Liver (tissue), 9 donors: Measurements from ENCODE around the gene TUBB2A. TPM values are rescaled to one million over a fixed set of nuclear protein-coding genes. Genes with fewer than 3 reads are reported as not detected.

Source experiments
- DNase-seq: peaks from one replicate; pipeline ENCODE4 v3.0.0-alpha.2; 2017; ENCODE audit warnings: low spot score
- H3K27ac ChIP-seq, 2 donors: one replicate each; pipeline ENCODE4 v1.7.0; 2013; ENCODE audit warnings: inconsistent platforms in 2 of 2, low read length in 2 of 2, control low read depth in 1 of 2, low read depth in 1 of 2, mild to moderate bottlenecking in 1 of 2
- H3K27me3 ChIP-seq, 4 donors: one replicate each; pipeline versions ENCODE4 v1.6.1 to v1.7.0; 2013; ENCODE audit warnings: low read length in 3 of 4, inconsistent platforms in 1 of 4, mild to moderate bottlenecking in 1 of 4, moderate library complexity in 1 of 4; ENCODE audit not compliant: control insufficient read depth in 4 of 4, insufficient read depth in 4 of 4
- H3K36me3 ChIP-seq, 4 donors: one replicate each; pipeline versions ENCODE4 v1.6.1 to v1.7.0; 2013; ENCODE audit warnings: low read length in 3 of 4, mild to moderate bottlenecking in 3 of 4, low read depth in 1 of 4, moderate library complexity in 1 of 4; ENCODE audit not compliant: control insufficient read depth in 4 of 4, insufficient read depth in 3 of 4
- H3K4me1 ChIP-seq, 4 donors: one replicate each; pipeline versions ENCODE4 v1.6.1 to v1.7.0; 2013; ENCODE audit warnings: low read length in 3 of 4, mild to moderate bottlenecking in 3 of 4, moderate library complexity in 1 of 4; ENCODE audit not compliant: control insufficient read depth in 4 of 4, insufficient read depth in 4 of 4
- H3K4me3 ChIP-seq, 3 donors: one replicate each; pipeline versions ENCODE4 v1.6.1 to v1.7.0; 2013; ENCODE audit warnings: low read length in 3 of 3, control low read depth in 1 of 3, low read depth in 1 of 3, mild to moderate bottlenecking in 1 of 3
- H3K9ac ChIP-seq, 2 donors: one replicate each; pipeline ENCODE4 v1.7.0; 2013; ENCODE audit warnings: low read length in 2 of 2, mild to moderate bottlenecking in 2 of 2, moderate library complexity in 2 of 2, control low read depth in 1 of 2, low read depth in 1 of 2
- H3K9me3 ChIP-seq, 4 donors: one replicate each; pipeline versions ENCODE4 v1.6.1 to v1.7.0; 2013; ENCODE audit warnings: low read length in 3 of 4; ENCODE audit not compliant: control insufficient read depth in 4 of 4
- ATF3 ChIP-seq: IDR thresholded peaks from 2 replicates; pipeline ENCODE4 v1.6.1; 2016; ENCODE audit warnings: antibody characterized with exemption
- CTCF ChIP-seq: fragments of 150-350 bp; IDR thresholded peaks from 2 replicates; pipeline ENCODE4 v1.5.1; 2017; ENCODE audit warnings: improper control_type of control experiment, low read depth, low read length; ENCODE audit not compliant: missing input control
- EGR1 ChIP-seq, 2 donors: IDR thresholded peaks; 2 replicates each; pipeline ENCODE4 v1.6.1; 2016 to 2018; ENCODE audit warnings: antibody characterized with exemption in 2 of 2, low read depth in 2 of 2
- FOXA1 ChIP-seq: IDR thresholded peaks from 2 replicates; pipeline ENCODE4 v1.6.1; 2016; ENCODE audit warnings: antibody characterized with exemption
- FOXA2 ChIP-seq: IDR thresholded peaks from 2 replicates; pipeline ENCODE4 v1.6.1; 2016; ENCODE audit warnings: antibody characterized with exemption
- GABPA ChIP-seq, 2 donors: IDR thresholded peaks in 1 of 2; conservative IDR thresholded peaks in 1 of 2; 2 replicates each; pipeline ENCODE4 v1.6.1; 2016; ENCODE audit warnings: antibody characterized with exemption in 2 of 2, mild to moderate bottlenecking in 1 of 2, moderate library complexity in 1 of 2
- HNF4A ChIP-seq, 2 donors: conservative IDR thresholded peaks; 2 replicates each; pipeline ENCODE4 v1.6.1; 2016; ENCODE audit warnings: antibody characterized with exemption in 2 of 2, mild to moderate bottlenecking in 2 of 2
- HNF4G ChIP-seq: IDR thresholded peaks from 2 replicates; pipeline ENCODE4 v1.6.1; 2016; ENCODE audit warnings: antibody characterized with exemption
- JUND ChIP-seq, 2 donors: IDR thresholded peaks; 2 replicates each; pipeline ENCODE4 v1.6.1; 2016; ENCODE audit warnings: antibody characterized with exemption in 2 of 2
- MAX ChIP-seq: IDR thresholded peaks from 2 replicates; pipeline ENCODE4 v1.6.1; 2016; ENCODE audit warnings: antibody characterized with exemption
- NR2F2 ChIP-seq: IDR thresholded peaks from 2 replicates; pipeline ENCODE4 v1.6.1; 2016; ENCODE audit warnings: antibody characterized with exemption
- RAD21 ChIP-seq, 2 donors: IDR thresholded peaks; 2 replicates each; pipeline ENCODE4 v1.6.1; 2016; ENCODE audit warnings: antibody characterized with exemption in 2 of 2, mild to moderate bottlenecking in 2 of 2
- RXRA ChIP-seq, 2 donors: IDR thresholded peaks; 2 replicates each; pipeline ENCODE4 v1.6.1; 2017 to 2018; ENCODE audit warnings: antibody characterized with exemption in 2 of 2, mild to moderate bottlenecking in 1 of 2
- SP1 ChIP-seq: IDR thresholded peaks from 2 replicates; pipeline ENCODE4 v1.6.1; 2018; ENCODE audit warnings: antibody characterized with exemption, mild to moderate bottlenecking
- TAF1 ChIP-seq: conservative IDR thresholded peaks from 2 replicates; pipeline ENCODE4 v1.6.1; 2016; ENCODE audit warnings: antibody characterized with exemption, mild to moderate bottlenecking
- YY1 ChIP-seq: IDR thresholded peaks from 2 replicates; pipeline ENCODE4 v1.6.1; 2016; ENCODE audit warnings: antibody characterized with exemption, mild to moderate bottlenecking
- ZBTB33 ChIP-seq: IDR thresholded peaks from 2 replicates; pipeline ENCODE4 v1.6.1; 2016; ENCODE audit warnings: antibody characterized with exemption
- WGBS: extraction: QIAGEN DNeasy Blood & Tissue Kit; methylation state at CpG from one replicate; pipeline ENCODE4 v1.1.7; 2013; 5-methylcytosine and 5-hydroxymethylcytosine counted together
- polyA plus RNA-seq, 2 donors: library from polyadenylated mRNA; stranded (reverse) in 1 of 2; unstranded in 1 of 2; fragments of 200-250 nt in 1 of 2; fragments of >200 nt in 1 of 2; fragmentation: Nextera tagmentation in 1 of 2; extraction: Ambion mirVana in 1 of 2; gene quantifications; one replicate each; pipeline versions ENCODE4 v1.2.1 to v1.2.3, GENCODE V29; 2013 to 2015
- total RNA-seq, 2 donors: library from RNA; depleted of rRNA; stranded (reverse); fragments of >200 nt; gene quantifications; one replicate each; pipeline ENCODE4 v1.2.3, GENCODE V29; 2014
- donor health status: healthy.
- donor health status: healthy.
- donor health status: healthy.
- donor health status: healthy.
- donor health status: healthy.

The TUBB2A gene
- total RNA-seq = 10 to 100 TPM; 89.8 to 94.8 TPM
- 10 to 100 TPM; 53.5 to 86.3 TPM for polyA plus RNA-seq

- peak; percentile 92 for DNase-seq
- Histone ChIP-seq H3K4me3 (peak within 1 kb of the TSS; percentile 52 to 100 (median 95)), H3K27me3 (no peaks in the 10 kb centered on the region), H3K27ac (peak within 1 kb of the TSS; percentile 74 to 82), H3K4me1 (peaks cover 0 to 19% (median 11%) of the 10 kb centered on the region in 4 donors), H3K9me3 (no peaks in the 10 kb centered on the region), H3K36me3 (peaks cover 0 to 14% (median 2%) of the 10 kb centered on the region in 4 donors), H3K9ac (peak within 1 kb of the TSS; percentile 16 to 64)
- under 1% methylated on average over 95 of the region's 95 CpGs for WGBS
- TF ChIP-seq RAD21 (IDR thresholded peaks at IDR 0.05) (peak in 1 of 2 donors; percentile 6), YY1 (no peak), ZBTB33 (no peak), EGR1 (IDR thresholded peaks at IDR 0.05; ENCODE audit: low read depth in 2 of 2) (peak; percentile 61 to 93), MAX (no peak), CTCF (peak; percentile 39), HNF4G (no peak), NR2F2 (no peak), ATF3 (no peak), JUND (IDR thresholded peaks at IDR 0.05) (no peak), FOXA2 (no peak)
These were observed at the start of gene TUBB2A for GRCh38 chr6:3157131-3157933. TSS of gene TUBB2A (minus strand) at chr6:3157544. CDS start at chr6:3157463, 81 bp downstream.

- Histone ChIP-seq H3K27me3 (no peaks in the 10 kb centered on the region), H3K27ac (no peak overlapping the region), H3K9me3 (no peaks in the 10 kb centered on the region), H3K9ac (no peak overlapping the region), H3K4me3 (no peak overlapping the region), H3K36me3 (no peaks in the 10 kb centered on the region), H3K4me1 (no peaks in the 10 kb centered on the region)
- DNase-seq = no peak
- TF ChIP-seq GABPA (IDR thresholded peaks at IDR 0.05 in 1 of 2, conservative IDR thresholded peaks at IDR 0.05 in 1 of 2) (no peak), FOXA2 (no peak), RXRA (IDR thresholded peaks at IDR 0.05) (no peak), HNF4G (no peak), TAF1 (no peak), JUND (IDR thresholded peaks at IDR 0.05) (no peak), FOXA1 (no peak), CTCF (no peak), NR2F2 (no peak), EGR1 (IDR thresholded peaks at IDR 0.05; ENCODE audit: low read depth in 2 of 2) (no peak), YY1 (no peak), ATF3 (no peak), SP1 (no peak), ZBTB33 (no peak), HNF4A (conservative IDR thresholded peaks at IDR 0.05) (no peak)
- WGBS = 86% methylated on average over 7 of the region's 7 CpGs
These were observed 49.1 kb upstream of the TUBB2A start for GRCh38 chr6:3206339-3207015.
